ENCODE data around the gene DCLK1.

Gene DCLK1

DNA sequence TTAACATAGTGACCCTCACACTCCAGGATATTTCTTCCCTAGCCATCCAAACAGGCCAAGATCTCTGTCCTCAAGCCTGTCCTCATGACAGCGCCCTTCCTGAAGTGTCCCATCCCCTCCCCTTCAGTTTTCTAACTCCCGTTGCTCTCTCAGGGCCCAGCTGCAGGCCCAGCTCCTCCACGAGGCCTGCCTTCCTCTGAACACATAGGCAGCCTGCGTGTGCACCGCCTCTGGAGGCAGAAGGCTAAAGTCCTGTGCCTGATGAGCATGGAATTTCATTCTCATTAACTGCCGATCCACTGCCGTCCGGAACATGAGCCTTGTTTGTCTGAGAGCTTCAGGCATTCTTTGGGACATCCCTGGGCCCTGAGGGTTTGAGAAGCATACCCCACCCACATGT, 306.4 kb downstream of the DCLK1 start:
- no peak for TF ChIP-seq CTCF (IDR thresholded peaks at IDR 0.05)

- TF ChIP-seq CTCF (IDR thresholded peaks at IDR 0.05), result no peak
These were observed 306.8 kb downstream of the DCLK1 start for GRCh38 chr13:35824395-35824794.

DNA sequence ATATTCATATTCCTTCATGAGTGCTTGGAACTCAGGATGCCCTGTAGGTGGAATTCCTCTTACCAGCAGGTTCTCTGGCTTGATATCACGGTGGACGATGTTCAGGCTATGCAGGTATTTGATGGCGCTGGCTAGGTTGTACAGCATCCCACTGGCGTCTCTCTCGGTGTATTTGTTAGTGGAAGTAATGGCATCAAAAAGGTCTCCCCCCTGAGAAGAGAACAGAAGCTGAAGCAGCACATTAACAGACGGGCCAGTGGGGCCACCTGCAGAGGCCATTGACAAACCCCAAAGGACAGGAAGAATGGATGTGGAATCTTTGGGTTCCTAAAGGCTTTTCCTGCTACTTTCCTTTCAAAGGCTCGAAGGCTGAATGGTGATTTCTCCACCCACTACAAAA, 308.5 kb downstream of the DCLK1 start:
- no peak for TF ChIP-seq CTCF (IDR thresholded peaks at IDR 0.05)

GRCh38 chr13:35818633-35819067, 312.5 kb downstream of the DCLK1 start:
- TF ChIP-seq CTCF (IDR thresholded peaks at IDR 0.05), result peak; percentile 62

DNA sequence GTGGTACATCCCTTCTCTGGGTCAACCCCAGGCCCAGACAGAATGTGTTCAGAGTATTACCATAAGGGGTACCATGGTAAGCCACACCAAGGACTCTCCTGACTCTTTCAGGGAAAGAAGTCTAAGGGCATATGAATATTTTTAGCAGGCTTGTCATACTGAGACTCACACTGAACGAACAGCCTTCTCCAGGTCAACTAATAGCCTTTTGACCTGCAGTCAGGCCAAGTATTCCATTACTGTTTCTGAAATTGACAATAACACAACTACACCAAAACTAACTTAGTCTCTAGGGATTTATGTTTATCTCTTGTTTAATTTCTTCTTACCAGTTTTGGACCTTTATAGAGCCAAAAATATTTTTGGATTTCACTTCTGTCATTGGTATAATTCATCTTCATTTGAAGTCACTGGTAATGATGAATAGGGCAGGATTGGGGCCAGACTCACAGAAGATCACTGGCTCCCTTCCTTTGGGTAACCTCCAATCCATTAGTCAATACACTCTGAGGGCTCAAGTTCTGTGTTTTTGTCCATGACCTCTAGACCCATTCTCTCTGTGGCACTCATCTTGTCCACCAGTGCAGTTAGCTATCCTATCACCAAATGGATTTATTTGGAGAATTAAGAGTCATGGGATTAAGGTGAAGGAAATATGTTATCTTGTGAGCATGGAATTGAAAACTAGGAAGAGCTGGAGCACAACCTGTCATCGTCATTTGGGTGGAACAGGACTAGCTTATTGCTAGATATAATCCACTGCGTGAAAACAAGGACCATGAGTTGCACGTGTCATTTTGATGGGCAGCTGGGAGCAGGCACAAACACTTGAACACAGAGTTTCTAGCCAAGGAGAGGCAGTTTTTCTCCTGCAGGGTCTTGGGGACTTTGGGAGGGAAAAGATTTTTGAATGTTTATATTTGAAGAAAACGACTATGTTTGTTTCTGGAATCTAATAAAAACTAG, 313.3 kb downstream of the DCLK1 start:
- no peak for TF ChIP-seq CTCF (IDR thresholded peaks at IDR 0.05)

DNA sequence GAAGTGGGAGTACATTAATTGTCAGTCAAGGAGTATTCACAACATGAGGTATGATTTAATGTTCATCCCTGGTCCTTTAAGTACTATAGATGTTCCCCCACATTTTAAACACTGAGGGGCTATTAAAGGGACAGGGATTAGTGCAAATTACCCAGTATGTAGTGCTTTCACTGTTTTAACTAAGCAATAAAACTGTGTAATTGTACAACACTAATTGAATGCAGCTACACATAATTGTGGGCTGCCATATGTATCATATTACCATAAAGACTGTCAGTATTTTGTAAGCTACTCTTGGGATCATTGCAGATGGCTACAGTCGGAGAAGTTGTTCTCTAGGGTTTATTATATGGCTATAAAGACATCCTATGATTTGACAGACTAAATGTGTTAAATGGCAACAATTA, 316.6 kb downstream of the DCLK1 start:
- TF ChIP-seq CTCF (IDR thresholded peaks at IDR 0.05), result no peak

DNA sequence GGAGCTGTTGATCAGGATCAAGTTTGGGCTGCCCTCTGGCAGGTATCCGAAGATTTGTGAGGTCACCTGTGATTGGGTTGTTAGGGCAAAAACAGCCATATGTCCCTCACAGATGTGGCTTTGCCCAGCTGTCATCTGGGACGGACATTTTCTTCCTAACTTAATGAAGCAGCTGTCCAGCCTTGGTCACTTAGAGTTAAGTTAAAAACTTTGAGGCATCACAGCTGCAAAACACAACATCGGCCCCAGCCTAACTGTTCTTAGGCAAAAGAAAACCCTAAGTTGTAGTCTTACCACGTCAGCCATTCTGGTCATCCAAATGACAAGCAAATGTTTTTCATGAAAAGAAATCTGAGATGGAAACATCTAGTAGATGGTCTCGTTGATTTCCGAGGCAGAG, 318.4 kb downstream of the DCLK1 start:
- TF ChIP-seq CTCF (IDR thresholded peaks at IDR 0.05), result no peak
